ENCODE data around the gene CAVIN3.

CAVIN3 gene

GRCh38 chr11:6315811-6316425 is 4.4 kb downstream of the CAVIN3 start:
- TF ChIP-seq SIN3A (IDR thresholded peaks at IDR 0.05; ENCODE audit: borderline replicate concordance, insufficient read depth, low read length) (no peak), TAF1 (IDR thresholded peaks at IDR 0.05; ENCODE audit: borderline replicate concordance, insufficient read depth, low read length) (no peak), POLR2AphosphoS5 (IDR thresholded peaks at IDR 0.05; ENCODE audit: low read depth, low read length) (no peak)

GRCh38 chr11:6312106-6312505 is 8.2 kb downstream of the CAVIN3 start:
- TF ChIP-seq POLR2AphosphoS5 (IDR thresholded peaks at IDR 0.05; ENCODE audit: low read depth, low read length): no peak
- TF ChIP-seq REST (IDR thresholded peaks at IDR 0.05; ENCODE audit: insufficient read depth in 1 of 2, low read depth in 2 of 2, low read length in 2 of 2): no peak

GRCh38 chr11:6307876-6308275 is 12.4 kb downstream of the CAVIN3 start:
- TF ChIP-seq FOXP2 (optimal IDR thresholded peaks at IDR 0.05; ENCODE audit: borderline replicate concordance, extremely low read depth, extremely low read length, insufficient read depth): no peak
- TF ChIP-seq TAF1 (IDR thresholded peaks at IDR 0.05; ENCODE audit: borderline replicate concordance, insufficient read depth, low read length): no peak
- no peak for TF ChIP-seq POLR2AphosphoS5 (IDR thresholded peaks at IDR 0.05; ENCODE audit: low read depth, low read length)
- TF ChIP-seq REST (IDR thresholded peaks at IDR 0.05; ENCODE audit: insufficient read depth in 1 of 2, low read depth in 2 of 2, low read length in 2 of 2): no peak
- TF ChIP-seq SIN3A (IDR thresholded peaks at IDR 0.05; ENCODE audit: borderline replicate concordance, insufficient read depth, low read length): no peak

- TF ChIP-seq FOXP2 (optimal IDR thresholded peaks at IDR 0.05; ENCODE audit: borderline replicate concordance, extremely low read depth, extremely low read length, insufficient read depth): no peak
- no peak for TF ChIP-seq REST (IDR thresholded peaks at IDR 0.05; ENCODE audit: insufficient read depth in 1 of 2, low read depth in 2 of 2, low read length in 2 of 2)
- TF ChIP-seq TAF1 (IDR thresholded peaks at IDR 0.05; ENCODE audit: borderline replicate concordance, insufficient read depth, low read length): no peak
- TF ChIP-seq POLR2AphosphoS5 (IDR thresholded peaks at IDR 0.05; ENCODE audit: low read depth, low read length): no peak
Measured at GRCh38 chr11:6305297-6305696, 15.0 kb downstream of the CAVIN3 start.

- TF ChIP-seq SIN3A (IDR thresholded peaks at IDR 0.05; ENCODE audit: borderline replicate concordance, insufficient read depth, low read length) (no peak), REST (IDR thresholded peaks at IDR 0.05; ENCODE audit: insufficient read depth in 1 of 2, low read depth in 2 of 2, low read length in 2 of 2) (no peak), POLR2AphosphoS5 (IDR thresholded peaks at IDR 0.05; ENCODE audit: low read depth, low read length) (no peak), FOXP2 (optimal IDR thresholded peaks at IDR 0.05; ENCODE audit: borderline replicate concordance, extremely low read depth, extremely low read length, insufficient read depth) (no peak), TAF1 (IDR thresholded peaks at IDR 0.05; ENCODE audit: borderline replicate concordance, insufficient read depth, low read length) (no peak)
Measured at GRCh38 chr11:6303661-6304060, 16.6 kb downstream of the CAVIN3 start.
